Uterus (tissue), 2 donors: ENCODE measurements around the gene SMIM9.

Source experiments
- CTCF ChIP-seq, 4 experiments: fragments of 200-600 bp in 2 of 4; fragments of 450-650 bp in 2 of 4; sonication (generic) in 2 of 4; IDR thresholded peaks; one replicate each; pipeline ENCODE4 v1.5.1; 2016 to 2019; ENCODE audit warnings: antibody characterized with exemption in 4 of 4, mild to moderate bottlenecking in 2 of 4, moderate library complexity in 1 of 4
- POLR2A ChIP-seq, 2 donors: fragments of 450-650 bp; IDR thresholded peaks; one replicate each; pipeline ENCODE4 v1.6.1; 2016; ENCODE audit warnings: antibody characterized with exemption in 2 of 2, mild to moderate bottlenecking in 1 of 2, moderate library complexity in 1 of 2

DNA sequence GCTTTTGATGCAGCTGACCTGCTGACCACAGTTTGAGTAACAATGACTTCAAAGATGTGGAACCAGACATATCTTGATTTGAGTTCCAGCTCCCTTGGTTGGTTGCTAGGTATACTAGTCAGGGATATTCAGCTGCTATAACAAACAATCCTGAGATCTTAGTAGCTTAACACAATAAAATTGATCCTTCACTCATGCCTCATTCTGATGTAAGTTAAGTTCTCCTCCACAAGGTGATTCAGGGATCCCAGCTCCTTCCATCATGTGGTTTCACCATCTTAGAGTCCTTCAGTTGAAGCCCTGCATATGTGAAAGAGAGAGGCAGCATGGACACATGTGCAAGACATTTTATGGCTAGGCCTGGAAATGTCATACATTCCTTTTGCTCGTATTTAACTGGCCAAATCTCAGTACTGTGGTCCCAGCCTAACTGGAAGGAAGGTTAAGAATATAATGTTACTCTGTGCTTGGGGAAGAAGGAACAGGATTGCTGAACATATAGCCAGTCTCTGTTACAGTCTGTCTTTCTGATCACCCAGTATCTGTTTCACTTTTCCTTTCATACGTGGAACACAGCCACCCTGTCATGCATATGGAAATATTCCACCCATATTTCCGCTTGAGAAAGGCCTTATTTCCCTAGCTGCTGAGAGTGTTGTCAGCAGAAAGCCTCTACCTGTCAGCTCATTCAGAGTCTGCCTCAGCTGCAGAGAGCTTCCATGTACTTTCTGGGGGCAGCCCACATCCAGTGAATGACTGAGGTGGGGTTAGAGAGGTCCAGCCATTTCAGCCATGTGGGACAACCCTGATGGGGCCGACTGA is 7.1 kb downstream of the SMIM9 start:
- TF ChIP-seq POLR2A (IDR thresholded peaks at IDR 0.05), result no peak
- no peak for TF ChIP-seq CTCF (IDR thresholded peaks at IDR 0.05)
